Right forelimb (tissue), 1 donor: Measurements from ENCODE around the gene RNF141.

Source experiments
- DNase-seq: peaks from one replicate; pipeline ENCODE4 v3.0.0-alpha.2; 2018

The RNF141 gene

DNA sequence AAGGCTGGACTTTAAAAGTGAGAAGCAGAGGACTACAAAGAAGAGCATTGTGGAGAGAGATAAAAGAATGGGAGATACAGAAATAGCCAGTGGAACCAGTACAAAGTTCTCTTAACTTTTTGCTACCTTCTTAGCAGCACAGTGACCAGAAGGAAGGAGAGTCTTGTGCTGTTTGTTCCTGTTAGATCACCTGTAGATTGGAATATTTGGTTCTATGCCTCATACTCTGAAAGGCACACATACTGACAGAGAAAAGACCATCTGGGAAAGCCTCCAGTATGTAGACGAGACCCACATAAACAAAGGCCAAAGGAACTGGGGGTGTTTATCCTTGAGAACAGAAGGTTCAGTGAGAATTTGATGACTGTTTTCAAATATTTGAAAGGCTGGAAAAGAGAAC lies 18.7 kb downstream of the RNF141 start:
- no peak for DNase-seq

DNA sequence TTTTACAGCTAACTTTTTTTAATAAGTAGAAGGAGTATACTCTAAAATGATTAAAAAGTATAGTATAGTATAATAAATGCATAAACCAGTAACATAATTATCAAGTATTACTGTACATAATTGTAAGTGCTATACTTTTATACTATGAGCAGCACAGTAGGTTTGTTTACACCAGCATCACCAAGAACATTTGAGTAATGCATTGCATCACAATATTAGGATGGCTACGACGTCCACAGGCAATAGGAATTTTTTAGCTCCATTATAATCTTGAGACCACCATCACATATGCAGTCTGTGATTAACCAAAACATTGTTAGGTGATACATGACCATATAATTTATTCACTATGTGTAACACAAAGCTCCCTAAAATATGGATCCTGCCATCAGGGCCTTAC lies 20.4 kb downstream of the RNF141 start:
- DNase-seq, result no peak

DNA sequence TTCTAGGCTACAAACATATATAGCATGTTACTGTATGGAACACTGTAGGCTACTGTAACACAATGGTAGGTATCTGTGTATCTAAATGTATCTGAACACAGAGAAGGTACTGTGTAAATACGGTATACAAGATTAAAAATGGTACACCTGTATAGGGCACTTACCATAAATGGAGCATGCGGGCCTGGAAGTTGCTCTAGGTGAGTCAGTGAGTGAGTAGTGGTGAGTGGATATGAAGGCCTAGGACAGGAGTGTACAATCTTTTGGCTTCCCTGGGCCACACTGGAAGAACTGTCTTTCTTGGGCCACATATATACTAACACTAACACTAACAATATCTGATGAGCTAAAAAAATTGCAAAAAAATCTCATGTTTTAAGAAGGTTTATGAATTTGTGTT lies 21.4 kb downstream of the RNF141 start:
- DNase-seq, result no peak

DNA sequence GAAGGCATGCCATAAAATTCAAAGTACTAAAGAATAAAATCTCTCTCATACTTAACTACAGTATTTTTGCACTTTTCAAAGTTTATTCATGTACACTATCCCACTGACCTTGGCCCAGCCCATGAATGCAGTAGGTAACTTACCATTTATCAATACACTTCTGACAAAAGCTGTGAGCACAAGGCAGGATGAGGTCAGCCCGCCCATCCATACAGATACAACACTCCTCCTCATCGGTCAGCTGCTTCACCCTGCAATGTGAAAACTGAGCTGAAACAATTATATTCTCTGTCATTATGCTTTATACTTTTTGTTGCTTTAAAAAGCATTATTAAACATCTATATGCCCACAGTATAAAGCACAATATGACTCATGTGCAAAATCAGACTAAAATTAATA lies 22.1 kb downstream of the RNF141 start:
- no peak for DNase-seq

DNA sequence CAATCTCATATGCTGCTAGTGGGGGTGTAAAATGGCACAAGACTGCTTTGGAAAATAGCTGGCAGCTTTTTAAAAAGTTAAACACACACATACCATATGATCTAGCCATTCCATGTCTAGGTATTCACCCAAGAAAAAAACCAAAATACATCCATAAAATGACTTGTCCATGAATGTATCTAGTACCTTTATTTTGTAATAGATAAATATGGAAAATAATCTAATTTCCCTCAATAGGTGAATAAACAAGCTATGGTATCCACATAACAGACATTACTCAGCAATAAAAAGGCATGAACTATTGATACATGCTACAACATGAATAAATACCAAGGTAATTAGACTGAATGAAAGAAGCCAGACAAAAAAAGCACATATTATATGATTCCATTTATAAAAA lies 22.9 kb downstream of the RNF141 start:
- DNase-seq, result no peak

DNA sequence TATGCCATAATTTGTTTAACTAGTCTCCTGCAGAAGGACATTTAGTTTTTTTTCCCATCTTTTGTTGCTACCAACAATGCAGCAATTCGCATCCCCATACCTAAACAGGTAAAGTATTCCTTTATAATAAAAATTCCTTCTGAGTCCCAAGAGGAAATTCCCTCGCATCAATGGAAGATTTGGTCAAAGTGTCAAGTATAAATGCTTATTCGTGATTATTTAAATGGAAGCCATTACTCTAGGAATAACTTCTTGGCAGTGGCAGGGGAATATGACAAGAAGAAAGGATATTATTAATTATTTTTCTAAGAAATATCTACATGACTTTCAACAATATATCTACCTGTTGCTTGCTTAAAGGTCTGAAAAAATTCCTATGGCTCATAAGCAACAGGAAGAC lies 25.6 kb downstream of the RNF141 start:
- no peak for DNase-seq

DNA sequence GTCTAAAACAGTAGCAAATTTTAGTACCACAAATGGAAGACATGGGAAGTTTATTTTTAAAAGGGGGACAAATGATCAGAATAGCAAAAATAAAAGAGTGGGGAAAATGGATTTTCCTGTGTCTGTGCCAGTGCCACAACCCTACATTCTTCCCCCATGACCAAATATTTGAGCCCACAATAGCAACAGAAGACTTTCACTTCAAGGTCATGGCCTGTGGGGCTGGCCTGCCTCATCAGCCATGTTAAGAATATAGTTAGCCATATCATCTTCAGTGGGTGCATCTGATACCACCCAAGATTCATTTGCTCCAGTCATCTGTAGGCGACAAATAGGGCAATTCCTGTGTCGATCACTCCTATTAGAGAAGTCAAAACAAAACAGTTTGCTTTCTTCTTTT lies 26.3 kb downstream of the RNF141 start:
- no peak for DNase-seq

DNA sequence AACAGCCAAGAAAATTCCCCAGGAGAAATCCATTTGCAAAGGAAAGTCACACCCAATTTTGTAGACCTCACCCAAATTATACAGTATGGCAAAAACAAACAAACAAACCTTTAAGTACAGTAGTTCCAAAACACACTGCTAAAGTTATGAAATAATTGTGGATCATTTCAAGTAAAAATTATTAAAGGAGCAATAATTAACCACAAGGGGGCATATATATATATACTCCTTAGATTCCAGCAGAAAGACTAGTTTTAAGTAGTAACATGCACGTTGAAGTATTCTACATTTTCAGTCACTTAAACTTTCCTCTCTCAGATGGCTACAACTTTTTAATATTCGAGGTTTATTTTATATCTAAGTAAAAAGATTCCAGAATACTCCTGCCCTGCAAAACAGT lies 26.8 kb downstream of the RNF141 start:
- DNase-seq, result no peak

DNA sequence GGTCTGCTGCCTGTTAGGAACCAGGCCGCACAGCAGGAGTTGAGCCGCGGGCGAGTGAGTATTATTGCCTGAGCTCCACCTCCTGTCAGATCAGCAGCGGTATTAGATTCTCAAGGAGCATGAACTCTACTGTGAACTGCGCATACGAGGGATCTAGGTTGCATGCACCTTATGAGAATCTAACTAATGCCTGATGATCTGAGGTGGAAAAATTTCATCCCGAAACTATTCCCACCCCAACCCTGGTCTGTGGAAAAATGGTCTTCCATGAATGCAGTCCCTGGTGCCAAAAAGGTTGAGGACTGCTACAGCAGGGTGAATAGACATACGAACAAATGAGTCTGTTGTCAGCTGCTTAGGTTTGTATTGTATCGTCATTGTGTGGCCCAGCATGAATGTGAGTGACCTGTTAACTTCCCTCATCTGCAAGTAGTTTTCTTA lies 29.8 kb downstream of the RNF141 start:
- no peak for DNase-seq

DNA sequence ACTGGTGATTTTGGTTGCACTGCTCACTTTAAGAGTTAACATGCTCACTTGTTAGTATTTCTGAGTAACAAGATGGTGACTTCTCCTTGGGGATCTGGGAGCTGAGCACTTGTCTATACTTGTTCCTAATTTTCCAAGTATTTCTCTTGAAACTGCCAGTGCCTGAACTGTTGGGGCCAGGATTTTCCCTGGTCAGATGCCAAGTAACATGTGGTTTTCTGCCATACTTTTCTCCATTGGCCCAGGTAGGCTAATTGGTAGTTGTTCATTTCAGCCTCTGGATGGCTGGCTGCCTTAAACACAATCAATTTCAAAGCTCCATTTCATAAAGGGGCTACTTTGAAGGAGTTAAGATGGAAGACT lies 35.0 kb downstream of the RNF141 start:
- DNase-seq, result no peak

DNA sequence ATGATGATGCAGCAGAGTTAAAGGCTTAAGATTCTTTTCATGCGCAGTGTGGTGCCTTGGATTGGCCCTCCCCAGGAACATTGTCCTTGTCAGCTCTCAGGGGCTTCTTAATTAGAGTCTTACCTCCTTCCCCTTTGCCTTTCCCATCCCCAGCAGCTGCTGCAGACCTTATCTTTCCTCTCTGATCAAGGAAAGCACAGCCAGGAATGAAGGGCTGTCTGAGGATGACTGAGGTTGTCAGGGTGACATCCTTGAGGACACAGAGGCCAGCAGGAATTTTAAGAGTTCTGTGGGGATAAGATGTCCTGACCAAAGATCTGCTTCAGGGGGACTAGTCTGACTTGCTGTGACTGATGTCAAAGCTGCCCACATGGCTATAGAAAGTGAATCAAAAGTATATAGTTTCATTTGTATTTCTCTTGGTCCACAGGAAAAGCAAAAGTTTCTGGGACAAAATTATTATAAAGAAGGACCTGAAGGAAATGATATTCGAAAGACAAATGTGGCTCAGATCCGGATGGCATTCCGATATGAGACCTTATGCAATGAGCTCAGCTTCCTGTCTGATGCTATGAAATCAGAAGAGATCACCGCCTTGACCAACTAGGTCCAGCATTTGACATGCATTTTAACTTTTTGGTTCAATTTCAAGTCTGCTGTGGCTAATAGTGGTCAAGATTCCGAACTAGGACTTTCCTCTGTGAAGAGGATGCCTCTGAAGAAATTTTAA lies 35.5 kb downstream of the RNF141 start:
- DNase-seq, result no peak

DNA sequence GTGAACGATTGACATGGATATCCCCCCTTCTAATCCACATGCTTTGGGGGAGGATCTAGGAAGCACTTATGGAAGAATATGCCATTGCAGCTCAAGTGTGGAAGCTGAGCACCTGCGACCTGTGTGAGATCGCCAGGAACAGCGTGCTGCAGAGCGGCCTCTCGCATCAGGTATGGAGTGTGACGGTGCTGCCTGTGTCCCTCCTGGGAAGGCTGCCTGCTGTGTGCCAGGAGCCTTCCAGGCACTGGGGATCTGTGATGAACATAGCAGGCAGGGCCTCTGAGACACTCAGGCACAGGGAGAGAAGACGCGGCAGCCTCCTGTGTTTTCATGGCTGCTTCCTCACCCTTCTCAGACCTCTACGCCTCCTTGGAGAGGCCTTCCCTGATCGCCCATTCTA lies 36.5 kb downstream of the RNF141 start:
- no peak for DNase-seq

DNA sequence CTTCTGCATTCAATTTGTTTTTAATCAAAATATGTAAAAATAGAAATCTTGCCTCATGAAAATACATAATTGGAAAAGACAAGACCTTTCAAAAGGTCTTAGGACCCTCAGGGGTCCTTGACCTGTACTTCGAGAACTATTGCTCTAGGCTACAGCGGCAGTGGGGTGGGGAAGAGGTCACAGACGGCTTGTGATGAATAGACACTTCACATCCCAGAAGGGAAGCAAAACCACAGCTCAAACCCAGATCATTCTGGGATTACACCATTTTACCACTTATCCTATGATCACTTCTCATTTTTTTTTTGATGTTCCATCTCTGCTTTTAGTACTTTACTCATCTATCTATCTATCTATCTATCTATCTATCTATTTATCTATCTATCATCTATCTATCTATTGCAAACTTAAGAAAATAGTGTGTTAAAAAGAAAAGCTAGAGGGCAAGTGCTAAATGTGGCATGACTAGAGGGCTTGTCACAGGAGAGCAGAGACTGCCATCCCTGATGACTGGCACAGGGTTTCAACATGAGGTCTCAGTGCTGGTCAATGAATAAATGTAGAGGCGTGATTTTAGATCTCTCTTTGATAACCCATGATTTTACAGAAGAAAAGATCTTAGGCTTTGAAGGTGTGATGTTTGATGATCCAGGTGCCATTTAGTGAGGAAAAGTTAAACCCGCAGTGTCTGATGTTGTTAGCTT lies 37.1 kb downstream of the RNF141 start:
- no peak for DNase-seq

DNA sequence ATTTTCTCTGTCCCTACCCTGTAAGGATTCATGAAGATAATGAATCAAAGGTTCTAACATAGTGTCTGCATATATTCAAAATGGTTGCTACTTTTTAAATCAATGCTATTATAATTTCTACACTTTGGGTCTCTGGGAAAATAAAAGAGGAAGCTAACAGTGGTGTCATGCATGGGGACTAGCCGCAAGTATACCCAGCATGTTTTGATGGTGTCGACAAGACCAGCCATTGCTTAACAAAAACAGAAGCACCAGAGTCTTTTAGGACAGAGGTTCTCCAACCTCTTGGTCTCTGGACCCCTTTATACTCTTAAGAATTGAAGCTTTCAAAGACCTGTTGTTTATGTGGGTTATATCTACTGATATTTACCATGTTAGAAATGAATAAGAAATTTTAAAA lies 37.8 kb downstream of the RNF141 start:
- DNase-seq, result no peak

DNA sequence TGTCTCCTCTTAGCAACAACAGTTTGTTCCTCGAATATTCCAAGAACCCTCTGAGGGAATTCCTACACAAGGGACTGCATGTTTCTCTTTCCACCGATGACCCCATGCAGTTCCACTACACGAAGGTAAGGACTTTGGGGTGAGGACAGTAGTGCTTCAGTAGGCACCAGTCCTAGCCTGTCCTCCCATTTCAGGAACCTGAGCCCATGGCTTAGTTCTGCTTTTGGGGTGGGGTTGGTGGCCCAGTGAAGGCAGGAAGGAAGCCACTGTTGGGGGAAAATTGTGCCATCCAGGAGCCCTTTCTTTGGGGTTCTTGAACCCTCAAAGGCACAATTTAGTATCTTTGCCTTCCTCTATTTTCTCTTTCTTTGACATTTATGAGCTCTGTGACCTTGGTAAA lies 38.2 kb downstream of the RNF141 start:
- peak; percentile 30 for DNase-seq

DNA sequence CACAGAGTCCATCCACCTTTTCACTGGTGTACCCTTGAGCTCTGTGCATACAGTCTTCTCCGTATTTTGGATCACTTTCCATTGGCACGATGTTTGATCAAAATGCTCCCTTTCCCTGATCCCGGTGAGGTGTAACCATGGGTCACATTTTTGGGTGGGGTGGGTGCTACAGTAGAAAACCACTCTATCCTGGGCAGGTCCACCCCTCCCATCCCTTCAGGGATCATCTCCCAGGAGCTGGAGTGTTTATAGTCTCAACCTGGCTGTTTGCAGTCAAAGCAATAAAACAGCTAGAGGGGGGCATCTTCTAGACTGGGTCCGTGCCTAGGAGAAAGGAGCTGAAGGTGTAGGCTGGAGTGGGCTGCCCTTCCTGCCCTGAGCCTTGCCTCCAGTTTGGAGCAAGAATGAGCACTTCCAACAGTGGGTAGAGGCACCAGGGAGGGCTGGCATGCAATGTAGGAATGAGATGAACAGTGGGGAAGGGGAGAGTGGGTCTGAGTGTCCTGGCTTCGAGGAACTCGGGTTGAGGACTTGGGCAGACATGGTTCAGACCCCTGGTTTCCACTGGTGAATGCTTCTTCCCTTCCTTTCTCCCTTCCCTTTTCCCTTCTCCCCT lies 38.8 kb downstream of the RNF141 start:
- peak; percentile 21 for DNase-seq

DNA sequence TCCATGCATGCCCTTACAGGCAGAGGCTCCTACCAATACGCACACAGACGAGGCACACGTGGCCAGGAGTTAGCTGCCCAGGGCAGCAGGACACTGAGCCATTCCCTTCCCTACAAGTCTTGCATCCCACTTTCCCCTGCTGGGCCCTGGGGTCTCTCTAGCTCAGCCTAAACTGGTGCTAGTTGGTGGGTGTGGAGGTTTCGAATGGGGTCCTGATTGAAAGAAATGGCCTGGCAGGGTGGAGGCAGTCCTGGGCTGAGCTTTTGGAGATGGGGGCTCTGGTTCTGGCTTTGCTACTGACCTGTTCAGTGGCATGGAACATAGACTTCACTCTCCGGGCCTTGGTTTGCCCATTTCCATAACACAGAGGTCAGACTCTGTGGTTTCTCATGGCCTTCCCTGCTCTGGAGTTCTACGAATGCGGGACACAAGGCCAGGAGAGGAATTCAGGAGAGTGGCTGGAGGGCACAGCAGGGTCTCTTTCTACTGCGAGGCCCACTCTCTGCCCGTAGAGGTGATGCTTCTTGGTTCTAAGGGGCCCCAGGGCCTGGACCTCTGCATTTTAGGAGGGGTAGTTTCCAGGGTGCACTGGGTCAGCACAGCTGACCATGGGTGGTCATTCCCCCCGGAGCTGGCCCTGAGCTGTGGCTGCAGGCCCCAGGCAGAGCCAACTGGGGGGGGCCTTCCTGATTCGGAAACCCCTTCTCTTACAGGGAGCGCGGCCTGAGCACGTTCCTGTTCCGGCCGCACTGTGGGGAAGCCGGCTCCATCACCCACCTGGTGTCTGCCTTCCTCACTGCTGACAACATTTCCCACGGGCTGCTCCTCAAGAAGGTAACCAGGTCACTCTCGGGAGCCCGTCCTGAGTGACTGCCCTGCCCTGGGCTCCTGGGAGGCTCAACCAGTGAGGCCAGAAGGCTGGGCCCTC lies 40.0 kb downstream of the RNF141 start:
- peak; percentile 39 for DNase-seq

DNA sequence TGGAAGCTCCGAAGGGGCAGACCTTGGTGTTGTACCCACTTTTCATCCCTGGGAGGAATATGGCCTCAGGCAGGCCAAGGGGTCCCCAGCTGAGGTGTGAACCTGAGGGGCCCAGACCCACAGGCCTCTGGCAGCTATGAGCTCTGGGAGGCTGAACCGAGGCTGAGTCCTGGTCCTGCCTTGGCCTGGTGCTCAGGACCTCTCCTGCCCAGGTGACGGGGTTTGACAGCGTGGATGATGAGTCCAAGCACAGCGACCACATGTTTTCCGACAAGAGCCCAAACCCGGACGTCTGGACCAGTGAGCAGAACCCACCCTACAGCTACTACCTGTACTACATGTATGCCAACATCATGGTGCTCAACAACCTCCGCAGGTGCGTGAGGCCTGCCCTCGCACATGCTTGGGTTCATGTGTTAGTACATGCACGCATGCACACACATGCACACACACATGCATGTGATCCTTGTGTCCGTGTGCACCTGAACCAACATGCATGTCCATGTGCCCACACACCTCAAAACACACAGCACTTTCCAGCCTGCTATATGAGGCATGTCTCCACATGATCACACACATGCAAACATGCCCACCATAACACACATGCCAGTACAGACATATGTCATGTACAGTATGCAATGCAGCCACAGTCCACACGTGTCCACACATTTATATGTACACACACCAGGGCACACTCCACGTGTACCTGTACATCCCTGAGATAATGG lies 40.9 kb downstream of the RNF141 start:
- peak; percentile 20 for DNase-seq

DNA sequence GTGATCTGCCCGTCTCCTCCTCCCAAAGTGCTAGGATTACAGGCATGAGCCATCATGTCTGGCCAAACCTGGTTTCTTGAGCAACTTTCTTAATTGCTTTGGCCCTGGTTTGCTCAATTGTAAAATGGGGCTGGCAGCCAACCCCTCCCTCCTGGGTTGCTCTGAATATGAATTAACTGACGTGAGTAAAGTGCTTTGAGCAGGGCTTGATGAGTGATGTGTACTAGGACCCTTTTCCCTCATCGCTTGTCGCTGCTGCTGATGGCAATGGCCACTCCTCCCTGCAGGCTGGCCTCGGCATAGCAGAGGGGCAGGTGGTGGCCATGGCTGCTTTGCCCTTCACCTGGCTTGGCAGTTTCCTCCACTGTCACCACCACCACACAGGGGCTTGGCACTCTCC lies 41.5 kb downstream of the RNF141 start:
- peak; percentile 11 for DNase-seq

DNA sequence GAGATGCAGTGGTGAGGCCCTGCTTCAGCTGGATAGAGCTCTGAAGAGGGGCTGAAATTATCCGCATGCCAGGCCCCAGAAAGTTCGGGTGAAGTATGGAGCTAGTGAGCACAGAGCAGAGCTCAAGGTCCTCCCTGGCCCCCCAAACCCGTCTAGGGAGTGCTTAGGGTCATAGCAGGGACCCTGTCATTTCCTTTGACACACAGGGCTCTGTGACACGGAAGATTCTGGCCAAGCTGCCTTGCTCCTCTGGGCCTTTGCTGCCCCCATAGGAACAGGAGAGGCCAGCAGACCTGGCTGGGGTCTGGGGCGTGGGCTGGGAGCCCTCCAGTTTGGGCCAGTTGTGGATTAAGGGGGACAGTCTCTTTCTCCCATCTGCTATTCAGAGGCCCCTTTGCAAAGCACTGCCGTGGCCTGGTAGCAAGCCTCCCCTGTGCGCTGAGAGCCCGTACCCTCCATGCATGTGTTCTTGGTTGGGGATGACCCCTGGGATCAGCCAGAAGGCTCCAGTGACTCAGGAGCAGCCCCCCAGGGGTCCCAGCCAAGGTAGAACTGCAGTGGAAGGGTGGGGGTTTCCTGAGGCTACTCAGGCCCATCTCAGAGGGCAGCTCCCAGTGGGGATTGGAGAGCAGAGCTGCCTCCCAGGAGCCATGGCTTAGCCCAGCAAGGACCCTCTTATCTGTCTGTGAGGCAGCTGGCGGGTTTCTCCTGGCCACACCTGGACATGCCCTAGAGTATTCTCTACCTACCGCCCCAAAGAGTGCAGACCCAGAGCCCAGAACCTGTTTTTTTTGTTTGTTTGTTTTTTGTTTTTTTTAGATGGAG lies 42.3 kb downstream of the RNF141 start:
- peak; percentile 25 for DNase-seq

DNA sequence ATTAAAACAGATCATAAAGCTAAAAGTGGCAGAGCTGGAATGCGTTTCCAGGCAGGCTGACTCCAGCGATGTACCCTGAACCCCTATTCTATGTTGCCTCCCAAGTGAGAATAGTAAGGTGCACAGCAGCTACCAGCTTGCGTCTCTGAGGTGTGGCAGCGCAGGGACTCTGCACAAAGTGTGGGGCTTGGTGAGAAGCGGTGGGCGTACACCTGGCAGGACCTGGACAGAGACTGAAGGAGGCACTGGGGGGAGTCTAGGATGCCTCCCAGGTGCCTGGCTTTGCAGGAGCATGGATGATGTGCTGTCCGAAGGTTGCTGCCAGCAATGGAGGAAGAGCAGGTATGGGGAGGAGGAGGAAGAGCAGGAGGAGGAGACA lies 43.0 kb downstream of the RNF141 start:
- peak; percentile 32 for DNase-seq
